ENCODE results near the gene CRMP1. TPM values are rescaled to one million over a fixed set of nuclear protein-coding genes. Genes with fewer than 3 reads are reported as not detected.

CRMP1 gene
- total and polyA plus RNA-seq, 3 donors from 2014 or later: 5.0 to 9.4 (median 8.9) TPM

DNA sequence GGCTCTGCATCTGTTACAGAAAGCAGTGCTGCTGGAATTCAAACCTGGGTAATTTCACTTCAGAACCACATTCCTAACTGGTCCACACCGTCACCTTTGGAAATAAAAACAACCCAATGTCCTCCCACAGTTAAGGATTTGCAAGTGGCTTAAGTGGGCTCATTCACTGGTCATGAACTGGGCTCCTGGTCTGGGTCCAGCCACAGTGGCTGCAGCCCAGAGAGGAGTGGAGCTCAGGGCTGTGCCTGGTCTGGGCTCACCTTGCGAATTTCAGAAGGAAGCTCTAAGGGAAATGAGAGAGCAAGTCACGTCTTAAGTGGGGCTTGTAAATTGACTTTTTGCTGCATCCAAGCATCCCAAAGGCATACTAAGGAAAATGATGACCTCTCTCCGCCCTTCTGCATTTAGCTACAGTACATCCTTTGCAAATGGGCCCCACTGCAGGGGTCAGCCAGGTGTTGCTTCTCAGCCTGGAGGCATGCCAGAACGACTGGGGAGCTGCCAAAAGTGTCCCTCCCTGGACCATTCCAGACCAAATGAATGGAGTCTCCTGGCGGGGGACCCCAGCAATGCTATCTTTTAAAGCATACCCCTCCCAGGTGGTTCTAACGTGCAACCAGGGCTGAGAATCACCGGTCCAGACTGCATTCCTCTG lies 25.6 kb upstream of the CRMP1 start:
- H3K4me1 ChIP-seq: no peaks in the 10 kb centered on the region
- intact Hi-C loops (cut with DNase I; ENCODE audit: low total_unique reads): no loop called here
- no peaks in the 10 kb centered on the region for H3K27me3 ChIP-seq
- H3K9me3 ChIP-seq: no peaks in the 10 kb centered on the region
- no peak overlapping the region for H3K27ac ChIP-seq
- TF ChIP-seq POLR2A (IDR thresholded peaks at IDR 0.05): no peak
- TF ChIP-seq, protein P1, sequence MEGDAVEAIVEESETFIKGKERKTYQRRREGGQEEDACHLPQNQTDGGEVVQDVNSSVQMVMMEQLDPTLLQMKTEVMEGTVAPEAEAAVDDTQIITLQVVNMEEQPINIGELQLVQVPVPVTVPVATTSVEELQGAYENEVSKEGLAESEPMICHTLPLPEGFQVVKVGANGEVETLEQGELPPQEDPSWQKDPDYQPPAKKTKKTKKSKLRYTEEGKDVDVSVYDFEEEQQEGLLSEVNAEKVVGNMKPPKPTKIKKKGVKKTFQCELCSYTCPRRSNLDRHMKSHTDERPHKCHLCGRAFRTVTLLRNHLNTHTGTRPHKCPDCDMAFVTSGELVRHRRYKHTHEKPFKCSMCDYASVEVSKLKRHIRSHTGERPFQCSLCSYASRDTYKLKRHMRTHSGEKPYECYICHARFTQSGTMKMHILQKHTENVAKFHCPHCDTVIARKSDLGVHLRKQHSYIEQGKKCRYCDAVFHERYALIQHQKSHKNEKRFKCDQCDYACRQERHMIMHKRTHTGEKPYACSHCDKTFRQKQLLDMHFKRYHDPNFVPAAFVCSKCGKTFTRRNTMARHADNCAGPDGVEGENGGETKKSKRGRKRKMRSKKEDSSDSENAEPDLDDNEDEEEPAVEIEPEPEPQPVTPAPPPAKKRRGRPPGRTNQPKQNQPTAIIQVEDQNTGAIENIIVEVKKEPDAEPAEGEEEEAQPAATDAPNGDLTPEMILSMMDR (IDR thresholded peaks at IDR 0.05): no peak
- 52 to 60% methylated on average over 5 to 8 of the region's 8 CpGs for WGBS, 2 donors
- no peak for DNase-seq
- H3K4me3 ChIP-seq: no peak overlapping the region
- H3K36me3 ChIP-seq (ENCODE audit: low read depth, missing control alignments): no peaks in the 10 kb centered on the region

DNA sequence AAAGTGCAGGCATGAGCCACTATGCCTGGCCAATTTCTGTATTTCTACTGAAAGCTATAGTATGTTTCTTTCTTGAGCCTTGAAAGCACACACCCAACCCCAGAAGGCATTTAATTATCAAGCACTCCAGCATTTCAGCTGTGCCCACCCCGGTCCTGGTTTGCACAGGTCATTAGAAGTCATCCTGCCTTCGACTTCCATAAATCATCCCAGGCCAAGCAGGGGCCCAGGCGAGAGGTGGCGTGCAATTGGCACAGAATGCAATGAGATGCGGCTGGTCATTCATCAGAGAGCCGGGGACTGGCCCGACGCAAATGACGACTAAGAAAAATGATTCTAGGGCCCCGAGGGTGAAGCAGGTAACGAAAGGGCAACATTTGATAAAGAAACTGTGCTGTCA lies 24.8 kb upstream of the CRMP1 start:
- H3K27ac ChIP-seq: no peak overlapping the region
- no peaks in the 10 kb centered on the region for H3K9me3 ChIP-seq
- 52 to 60% methylated on average over 10 to 11 of the region's 11 CpGs for WGBS, 2 donors
- no peaks in the 10 kb centered on the region for H3K36me3 ChIP-seq (ENCODE audit: low read depth, missing control alignments)
- TF ChIP-seq POLR2A (IDR thresholded peaks at IDR 0.05): no peak
- TF ChIP-seq, protein P1 (IDR thresholded peaks at IDR 0.05): no peak
- no peak overlapping the region for H3K4me3 ChIP-seq
- no peaks in the 10 kb centered on the region for H3K27me3 ChIP-seq
- DNase-seq: no peak
- no peaks in the 10 kb centered on the region for H3K4me1 ChIP-seq
- intact Hi-C loops (cut with DNase I; ENCODE audit: low total_unique reads): no loop called here

DNA sequence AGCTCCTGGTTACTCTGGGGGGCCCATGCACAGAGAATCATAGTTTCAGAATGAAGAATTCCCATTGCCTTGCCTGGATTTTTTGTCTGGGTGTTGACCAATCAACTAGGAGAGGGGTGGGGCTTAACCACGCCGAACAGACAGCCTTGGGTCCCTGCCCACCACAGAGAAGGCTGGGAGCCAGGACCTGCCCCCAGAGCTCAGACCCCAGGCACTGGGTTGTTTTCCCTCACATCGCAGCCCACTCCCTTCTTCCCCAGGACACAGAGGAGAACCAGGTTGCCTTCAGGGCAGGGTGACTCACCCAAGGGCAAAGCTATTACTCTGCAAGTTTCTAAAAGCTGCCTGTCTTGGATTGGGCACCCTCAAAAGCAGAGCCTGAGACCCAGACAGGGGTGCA lies 23.3 kb upstream of the CRMP1 start:
- H3K27me3 ChIP-seq: no peaks in the 10 kb centered on the region
- H3K36me3 ChIP-seq (ENCODE audit: low read depth, missing control alignments): no peaks in the 10 kb centered on the region
- WGBS, 2 donors: 59 to 89% methylated on average over 1 to 3 of the region's 3 CpGs
- H3K9me3 ChIP-seq: no peaks in the 10 kb centered on the region
- H3K4me1 ChIP-seq: no peaks in the 10 kb centered on the region
- TF ChIP-seq, protein P1 (IDR thresholded peaks at IDR 0.05): no peak
- TF ChIP-seq POLR2A (IDR thresholded peaks at IDR 0.05): no peak
- no peak for DNase-seq
- intact Hi-C loops (cut with DNase I; ENCODE audit: low total_unique reads): no loop called here
- no peak overlapping the region for H3K4me3 ChIP-seq
- H3K27ac ChIP-seq: no peak overlapping the region

DNA sequence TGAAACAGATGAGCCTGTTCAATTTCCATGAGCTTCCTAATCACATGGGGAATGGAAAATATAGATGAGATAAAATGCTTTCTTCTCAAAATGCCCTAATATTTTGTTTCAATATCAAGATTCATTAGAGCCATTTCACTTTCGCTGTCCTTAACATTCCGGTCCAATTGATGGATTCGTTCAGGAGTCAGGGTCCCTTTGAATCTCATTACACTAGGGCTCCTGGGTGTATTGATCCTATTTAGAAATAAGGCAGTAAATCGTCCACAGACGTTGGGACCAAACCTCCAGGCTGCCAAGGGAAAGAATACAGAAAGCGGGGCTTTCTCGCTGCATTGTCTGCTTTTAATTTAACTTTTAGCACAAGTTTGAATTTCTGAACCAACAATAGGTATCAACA lies 20.6 kb upstream of the CRMP1 start:
- TF ChIP-seq POLR2A (IDR thresholded peaks at IDR 0.05): no peak
- TF ChIP-seq, protein P1 (IDR thresholded peaks at IDR 0.05): no peak
- Histone ChIP-seq H3K9me3 (no peaks in the 10 kb centered on the region), H3K4me3 (no peak overlapping the region), H3K4me1 (no peaks in the 10 kb centered on the region), H3K27me3 (no peaks in the 10 kb centered on the region), H3K36me3 (ENCODE audit: low read depth, missing control alignments) (no peaks in the 10 kb centered on the region), H3K27ac (no peak overlapping the region)
- DNase-seq: no peak
- intact Hi-C loops (cut with DNase I; ENCODE audit: low total_unique reads): no loop called here
- 83 to 88% methylated on average over 7 of the region's 7 CpGs for whole genome bisulfite sequencing, 2 donors

DNA sequence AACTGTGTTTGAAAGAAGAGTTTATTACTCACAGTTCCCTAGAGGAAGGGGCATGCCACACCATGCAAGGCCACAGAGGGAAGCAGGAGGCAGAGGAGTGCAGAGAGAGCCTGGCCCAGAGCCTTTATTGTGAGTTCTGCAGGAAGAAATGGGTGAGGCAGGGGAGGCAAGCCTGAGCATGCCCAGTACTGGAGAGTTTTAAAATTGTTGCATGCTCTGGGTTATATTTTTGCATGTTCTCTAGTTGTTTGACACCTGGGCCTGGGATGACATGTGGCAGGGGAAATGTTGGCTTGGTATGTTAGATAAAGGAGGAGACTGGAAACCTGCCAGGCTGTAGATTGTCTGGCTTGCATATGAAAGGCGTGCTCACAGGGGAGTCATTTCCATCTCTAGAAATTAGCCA lies 19.7 kb upstream of the CRMP1 start:
- intact Hi-C loops (cut with DNase I; ENCODE audit: low total_unique reads): no loop called here

More for the DNA sequence above, 19.7 kb upstream of the CRMP1 start:
- no peak for TF ChIP-seq POLR2A (IDR thresholded peaks at IDR 0.05)
- TF ChIP-seq, protein P1 (IDR thresholded peaks at IDR 0.05): no peak
- H3K27ac ChIP-seq: no peak overlapping the region
- H3K27me3 ChIP-seq: no peaks in the 10 kb centered on the region
- H3K4me3 ChIP-seq: no peak overlapping the region
- DNase-seq: no peak
- H3K4me1 ChIP-seq: no peaks in the 10 kb centered on the region
- no peaks in the 10 kb centered on the region for H3K36me3 ChIP-seq (ENCODE audit: low read depth, missing control alignments)
- no peaks in the 10 kb centered on the region for H3K9me3 ChIP-seq
- 52 to 71% methylated on average over 1 of the region's 1 CpG for WGBS, 2 donors
